ACC112 (cell line): ENCODE measurements around the gene P2RX2.
A peak's percentile ranks its signal among the peaks of the same experiment; 100 is the strongest.
"Not testable (repeated sequence)": the region's sequence is repeated elsewhere in the genome, so short reads cannot be mapped to it uniquely, and the experiment has no call there.

Experiments used
- H2AFZ ChIP-seq: fragments of 200-600 bp; sonication (generic); one replicate; pipeline ENCODE4 v1.6.0; 2017; ENCODE audit warnings: antibody characterized with exemption, low read length; ENCODE audit not compliant: unreplicated experiment
- H3K27ac ChIP-seq: fragments of 200-600 bp; sonication (generic); 2 replicates; pipeline ENCODE4 v1.5.1; 2014; ENCODE audit warnings: low read depth, mild to moderate bottlenecking, antibody characterized with exemption, low read length, moderate library complexity
- H3K27me3 ChIP-seq: fragments of 200-600 bp; sonication (generic); 2 replicates; pipeline ENCODE4 v1.6.1; 2014; ENCODE audit warnings: mild to moderate bottlenecking, antibody characterized with exemption, low read length, moderate library complexity, mixed read lengths; ENCODE audit not compliant: insufficient read depth
- H3K36me3 ChIP-seq: fragments of 200-600 bp; sonication (generic); 2 replicates; pipeline ENCODE4 v1.6.1; 2016; ENCODE audit warnings: mild to moderate bottlenecking, antibody characterized with exemption, low read length, moderate library complexity, mixed read lengths; ENCODE audit not compliant: insufficient read depth
- H3K4me1 ChIP-seq: fragments of 200-600 bp; sonication (generic); one replicate; pipeline ENCODE4 v1.6.1; 2016; ENCODE audit warnings: low read length, mixed read lengths; ENCODE audit not compliant: insufficient read depth, unreplicated experiment, control insufficient read depth
- H3K4me3 ChIP-seq: fragments of 200-600 bp; sonication (generic); 2 replicates; pipeline ENCODE4 v1.5.1; 2014; ENCODE audit warnings: mild to moderate bottlenecking, low read depth, low read length
- H3K79me2 ChIP-seq: fragments of 200-600 bp; sonication (generic); one replicate; pipeline ENCODE4 v1.6.0; 2016; ENCODE audit warnings: low read length; ENCODE audit not compliant: control insufficient read depth, unreplicated experiment, insufficient read depth

P2RX2 gene

DNA sequence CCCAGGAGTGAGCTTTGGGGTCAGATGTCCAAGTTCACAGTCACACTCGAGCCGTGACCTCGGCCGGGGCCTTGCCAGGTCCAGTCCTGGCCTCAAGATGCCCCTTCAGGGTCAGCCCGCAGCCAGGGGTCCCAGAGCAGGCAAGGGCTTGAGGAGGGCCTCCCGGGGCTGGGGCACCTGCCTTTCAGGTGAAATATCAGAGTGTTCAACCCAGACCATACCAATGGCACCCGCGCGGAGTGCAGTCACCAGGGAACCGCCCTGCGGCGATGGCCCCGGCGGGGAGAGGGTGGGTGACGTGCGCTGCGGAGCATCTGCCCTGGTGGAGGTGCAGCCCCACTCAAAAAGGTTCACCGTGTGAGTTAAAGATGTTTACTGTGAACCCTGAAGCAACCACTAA is 25.1 kb upstream of the P2RX2 start:
- H3K4me3 ChIP-seq: no peak overlapping the region
- no peak overlapping the region for H3K27ac ChIP-seq
- no peaks in the 10 kb centered on the region for H3K79me2 ChIP-seq
- no peak overlapping the region for H2AFZ ChIP-seq
- H3K27me3 ChIP-seq: no peaks in the 10 kb centered on the region
- peaks cover 7% of the 10 kb centered on the region for H3K4me1 ChIP-seq
- H3K36me3 ChIP-seq: no peaks in the 10 kb centered on the region

- no peak overlapping the region for H2AFZ ChIP-seq
Measured at GRCh38 chr12:132593938-132594358, 24.6 kb upstream of the P2RX2 start.

DNA sequence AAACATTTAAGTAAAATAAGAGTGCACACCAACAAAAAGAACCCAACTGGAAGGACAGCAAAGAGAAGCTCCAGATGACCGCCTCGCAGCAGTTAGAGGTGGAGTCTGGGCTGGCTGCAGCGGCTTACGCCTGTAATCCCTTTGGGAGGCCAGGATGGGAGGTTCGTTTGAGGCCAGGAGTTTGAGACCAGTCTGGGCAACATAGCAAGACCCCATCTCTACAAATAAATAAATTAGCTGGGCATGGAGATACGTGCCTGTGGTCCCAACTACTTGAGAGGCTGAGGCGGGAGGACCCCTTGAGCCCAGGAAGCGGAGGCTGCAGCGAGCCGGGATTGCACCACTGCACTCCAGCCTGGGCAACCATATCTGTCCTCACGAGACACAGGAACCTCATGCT is 23.4 kb upstream of the P2RX2 start:
- Histone ChIP-seq H3K36me3 (no peaks in the 10 kb centered on the region), H3K27ac (no peak overlapping the region), H3K79me2 (no peaks in the 10 kb centered on the region), H2AFZ (no peak overlapping the region), H3K4me1 (peaks cover 9% of the 10 kb centered on the region), H3K27me3 (no peaks in the 10 kb centered on the region), H3K4me3 (no peak overlapping the region)

More at GRCh38 chr12:132593938-132594358, 24.6 kb upstream of the P2RX2 start:
- no peaks in the 10 kb centered on the region for H3K27me3 ChIP-seq
- H3K27ac ChIP-seq: no peak overlapping the region
- no peaks in the 10 kb centered on the region for H3K79me2 ChIP-seq
- peaks cover 7% of the 10 kb centered on the region for H3K4me1 ChIP-seq
- H3K4me3 ChIP-seq: no peak overlapping the region
- H3K36me3 ChIP-seq: no peaks in the 10 kb centered on the region

DNA sequence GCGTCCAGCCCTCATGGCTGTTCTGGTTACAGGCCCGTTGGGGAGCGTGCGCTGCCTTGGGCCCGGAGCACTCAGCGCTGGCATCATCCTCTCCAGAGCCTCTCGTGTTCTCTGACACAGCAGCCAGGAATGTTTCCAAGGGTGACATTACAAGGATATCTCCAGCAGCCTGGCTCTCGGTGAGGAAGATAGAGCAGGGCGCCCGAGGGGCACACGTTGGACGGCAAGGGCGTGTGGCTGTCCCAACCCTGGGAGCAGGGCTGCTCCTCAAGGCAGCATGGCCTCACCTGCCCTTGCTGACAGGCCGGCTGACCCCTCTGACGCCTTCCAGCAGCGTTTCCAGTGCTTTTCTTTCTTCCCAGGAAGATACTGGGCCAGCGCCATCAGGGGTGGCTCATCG is 22.6 kb upstream of the P2RX2 start:
- no peak overlapping the region for H2AFZ ChIP-seq
- H3K4me1 ChIP-seq: peaks cover 14% of the 10 kb centered on the region
- H3K4me3 ChIP-seq: no peak overlapping the region
- H3K27ac ChIP-seq: no peak overlapping the region
- no peaks in the 10 kb centered on the region for H3K27me3 ChIP-seq
- no peaks in the 10 kb centered on the region for H3K79me2 ChIP-seq
- no peaks in the 10 kb centered on the region for H3K36me3 ChIP-seq

DNA sequence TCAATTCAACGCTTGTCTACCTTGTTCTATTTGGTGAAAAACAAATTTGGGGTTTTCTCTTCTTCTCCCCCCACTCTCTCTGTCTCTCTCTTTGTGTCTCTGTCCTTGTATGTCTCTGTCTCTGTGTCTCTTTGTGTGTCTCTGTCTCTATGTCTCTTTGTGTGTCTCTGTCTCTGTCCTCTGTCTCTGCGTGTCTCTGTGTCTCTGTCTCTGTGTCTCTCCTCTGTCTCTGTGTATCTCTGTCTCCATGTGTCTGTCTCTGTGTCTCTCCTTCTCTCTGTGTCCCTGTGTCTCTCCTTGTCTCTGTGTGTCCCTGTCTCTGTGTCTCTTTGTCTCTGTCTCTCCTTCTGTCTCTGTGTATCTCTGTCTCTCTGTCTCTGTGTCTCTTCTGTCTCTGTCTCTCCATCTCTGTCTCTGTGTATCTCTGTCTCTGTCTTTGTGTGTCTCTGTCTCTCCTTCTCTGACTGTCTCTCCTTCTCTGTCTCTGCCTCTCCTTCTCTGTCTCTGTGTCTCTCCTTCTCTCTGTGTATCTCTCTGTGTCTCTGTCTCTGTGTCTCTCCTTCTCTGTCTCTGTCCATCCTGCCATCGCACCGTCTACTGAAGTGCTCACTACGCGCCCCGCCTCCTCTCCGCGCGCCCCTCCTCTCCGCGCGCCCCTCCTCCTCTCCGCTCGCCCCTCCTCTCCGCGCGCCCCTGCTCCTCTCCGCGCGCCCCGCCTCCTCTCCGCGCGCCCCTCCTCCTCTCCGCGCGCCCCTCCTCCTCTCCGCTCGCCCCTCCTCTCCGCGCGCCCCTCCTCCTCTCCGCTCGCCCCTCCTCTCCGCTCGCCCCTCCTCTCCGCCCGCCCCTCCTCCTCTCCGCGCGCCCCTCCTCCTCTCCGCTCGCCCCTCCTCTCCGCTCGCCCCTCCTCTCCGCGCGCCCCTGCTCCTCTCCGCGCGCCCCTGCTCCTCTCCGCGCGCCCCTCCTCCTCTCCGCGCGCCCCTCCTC is 21.0 kb upstream of the P2RX2 start:
- H3K4me3 ChIP-seq: peak overlapping the region; percentile 70
- peak overlapping the region; percentile 73 for H2AFZ ChIP-seq
- no peaks in the 10 kb centered on the region for H3K36me3 ChIP-seq
- H3K27me3 ChIP-seq: peaks cover 10% of the 10 kb centered on the region
- H3K4me1 ChIP-seq: peaks cover 15% of the 10 kb centered on the region
- H3K27ac ChIP-seq: no peak overlapping the region
- no peaks in the 10 kb centered on the region for H3K79me2 ChIP-seq

DNA sequence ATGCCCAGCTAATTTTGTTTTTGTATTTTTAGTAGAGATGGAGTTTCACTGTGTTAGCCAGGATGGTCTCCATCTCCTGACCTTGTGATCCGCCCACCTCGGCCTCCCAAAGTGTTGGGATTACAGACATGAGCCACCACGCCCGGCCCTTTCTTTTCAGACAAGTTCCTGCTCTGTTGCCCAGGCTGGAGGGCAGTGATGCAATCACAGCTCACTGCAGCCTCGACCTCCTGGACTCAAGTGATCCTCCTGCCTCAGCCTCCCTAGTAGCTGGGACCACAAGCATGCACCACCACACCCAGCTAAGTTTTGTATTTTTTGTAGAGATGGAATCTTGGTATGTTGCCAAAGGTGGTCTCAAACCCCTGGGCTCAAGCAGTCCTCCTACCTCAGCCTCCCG is 19.1 kb upstream of the P2RX2 start:
- Histone ChIP-seq H3K27me3 (peaks cover 29% of the 10 kb centered on the region), H3K4me1 (peaks cover 15% of the 10 kb centered on the region)
- not testable (repeated sequence) for H3K79me2 ChIP-seq, H3K4me3 ChIP-seq, H3K36me3 ChIP-seq, H2AFZ ChIP-seq, H3K27ac ChIP-seq

DNA sequence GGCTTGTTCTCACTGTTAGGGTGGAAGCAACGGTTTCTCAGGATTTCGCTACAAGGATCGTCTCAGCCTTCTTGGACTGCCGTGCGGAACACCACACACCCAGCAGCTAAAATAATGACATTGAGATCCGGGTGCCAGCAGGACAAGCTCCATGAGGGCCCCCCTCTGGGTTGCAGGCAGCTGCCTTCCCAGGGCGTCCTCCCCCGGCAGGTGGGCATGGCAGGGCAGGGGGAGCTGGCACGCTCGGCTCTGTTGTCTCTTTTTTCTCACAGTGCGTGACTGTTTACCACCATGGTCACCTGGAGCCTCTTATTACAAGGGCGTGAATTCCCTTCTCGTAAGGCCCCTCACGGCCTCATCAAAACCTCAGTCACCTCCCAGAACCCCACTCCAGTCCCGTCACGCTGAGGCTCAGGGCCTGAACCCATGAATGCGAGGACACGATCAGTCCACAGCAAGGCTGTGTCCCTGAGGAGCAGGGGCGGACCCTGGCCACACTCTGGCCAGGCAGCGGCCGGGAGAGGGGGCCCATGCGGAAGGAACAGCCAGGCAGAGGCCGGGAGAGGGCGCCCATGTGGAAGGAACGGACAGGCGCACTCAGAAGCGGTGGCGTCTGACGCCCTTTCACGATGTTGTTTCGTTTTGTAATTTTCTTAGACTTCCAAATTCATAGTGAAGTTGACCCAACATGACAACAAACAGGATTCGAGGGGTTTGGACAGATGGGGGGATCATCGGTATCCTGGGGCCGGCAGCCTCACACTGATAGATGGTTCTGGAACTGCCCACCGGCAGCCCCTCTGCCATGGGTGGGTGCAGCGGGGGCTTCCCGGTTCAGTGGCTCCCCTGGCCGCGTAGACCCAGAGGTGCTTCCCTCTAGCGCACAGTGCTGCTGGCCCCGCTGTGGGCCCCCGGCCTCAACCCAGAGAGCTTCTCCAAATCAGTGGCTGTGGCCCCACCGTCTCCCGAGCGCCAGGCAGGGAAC is 18.2 kb upstream of the P2RX2 start:
- H3K79me2 ChIP-seq: no peaks in the 10 kb centered on the region
- H3K27me3 ChIP-seq: peaks cover 35% of the 10 kb centered on the region
- peak overlapping the region; percentile 86 for H3K4me3 ChIP-seq
- peak overlapping the region; percentile 95 for H2AFZ ChIP-seq
- no peak overlapping the region for H3K27ac ChIP-seq
- H3K4me1 ChIP-seq: peaks cover 15% of the 10 kb centered on the region
- no peaks in the 10 kb centered on the region for H3K36me3 ChIP-seq

- Histone ChIP-seq H3K27me3 (peaks cover 35% of the 10 kb centered on the region), H2AFZ (peak overlapping the region; percentile 95), H3K4me3 (peak overlapping the region; percentile 86)
Measured at GRCh38 chr12:132601171-132601883, 17.2 kb upstream of the P2RX2 start.

GRCh38 chr12:132602572-132603239 is 15.9 kb upstream of the P2RX2 start:
- peaks cover 8% of the 10 kb centered on the region for H3K4me1 ChIP-seq
- no peak overlapping the region for H3K4me3 ChIP-seq
- no peaks in the 10 kb centered on the region for H3K79me2 ChIP-seq
- H2AFZ ChIP-seq: peak overlapping the region; percentile 1
- H3K36me3 ChIP-seq: no peaks in the 10 kb centered on the region
- no peak overlapping the region for H3K27ac ChIP-seq
- peaks cover 35% of the 10 kb centered on the region for H3K27me3 ChIP-seq

More at GRCh38 chr12:132601171-132601883, 17.2 kb upstream of the P2RX2 start:
- Histone ChIP-seq H3K36me3 (no peaks in the 10 kb centered on the region), H3K4me1 (peaks cover 9% of the 10 kb centered on the region), H3K27ac (no peak overlapping the region), H3K79me2 (no peaks in the 10 kb centered on the region)
